ENCODE results near the gene FOXK1. TPM values are rescaled to one million over a fixed set of nuclear protein-coding genes. Genes with fewer than 3 reads are reported as not detected.

The FOXK1 gene
- total RNA-seq, 1 donor from 2014 or later = 17.6 TPM

DNA sequence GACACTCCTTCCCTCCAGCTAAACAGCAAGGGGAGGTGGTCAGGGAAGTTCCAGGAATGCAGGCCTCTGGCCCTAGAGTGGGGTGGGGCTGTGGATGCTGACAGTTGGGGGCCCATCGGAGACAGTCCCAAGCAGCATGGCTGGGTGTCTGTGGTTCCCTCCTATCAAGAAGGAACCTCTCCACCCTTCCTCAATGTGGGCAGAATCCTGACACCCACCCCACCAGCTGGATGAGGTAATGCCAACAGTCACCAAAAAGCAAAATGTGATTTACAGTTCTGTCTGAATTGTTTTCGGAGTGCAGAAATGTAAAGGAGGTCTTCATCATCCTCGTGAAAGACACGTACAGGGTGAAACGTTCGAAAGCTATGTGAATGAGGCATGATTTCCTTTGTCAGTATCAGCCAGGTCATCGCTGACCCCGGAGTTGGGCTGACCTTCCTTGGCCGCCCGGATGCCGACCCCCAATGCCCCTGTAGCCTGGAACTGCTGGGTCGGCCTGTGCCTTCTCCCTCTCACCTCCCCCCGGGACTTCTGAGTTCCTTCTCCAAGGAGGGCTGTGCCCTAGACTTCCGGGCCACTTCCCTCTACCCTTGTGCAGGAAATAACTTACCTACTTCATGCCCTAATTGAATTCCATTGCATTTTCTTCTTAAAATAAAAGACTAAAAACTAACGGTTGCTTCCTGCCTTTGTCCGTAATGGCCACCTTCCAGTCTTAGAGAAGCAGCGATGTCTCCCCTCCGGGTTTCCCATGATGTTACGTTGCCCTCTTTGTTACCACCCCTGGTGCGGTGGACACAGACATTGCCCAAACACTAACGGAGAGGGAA, 24.5 kb downstream of the FOXK1 start:
- FAIRE-seq = no peak
- peaks cover 9% of the 10 kb centered on the region for H3K36me3 ChIP-seq (ENCODE audit: control insufficient read depth, insufficient read depth, low read length)
- H3K4me3 ChIP-seq (ENCODE audit: low read depth, low read length) = no peak overlapping the region
- H3K27me3 ChIP-seq (ENCODE audit: control insufficient read depth, insufficient read depth, low read length) = no peaks in the 10 kb centered on the region
- TF ChIP-seq, protein P1, sequence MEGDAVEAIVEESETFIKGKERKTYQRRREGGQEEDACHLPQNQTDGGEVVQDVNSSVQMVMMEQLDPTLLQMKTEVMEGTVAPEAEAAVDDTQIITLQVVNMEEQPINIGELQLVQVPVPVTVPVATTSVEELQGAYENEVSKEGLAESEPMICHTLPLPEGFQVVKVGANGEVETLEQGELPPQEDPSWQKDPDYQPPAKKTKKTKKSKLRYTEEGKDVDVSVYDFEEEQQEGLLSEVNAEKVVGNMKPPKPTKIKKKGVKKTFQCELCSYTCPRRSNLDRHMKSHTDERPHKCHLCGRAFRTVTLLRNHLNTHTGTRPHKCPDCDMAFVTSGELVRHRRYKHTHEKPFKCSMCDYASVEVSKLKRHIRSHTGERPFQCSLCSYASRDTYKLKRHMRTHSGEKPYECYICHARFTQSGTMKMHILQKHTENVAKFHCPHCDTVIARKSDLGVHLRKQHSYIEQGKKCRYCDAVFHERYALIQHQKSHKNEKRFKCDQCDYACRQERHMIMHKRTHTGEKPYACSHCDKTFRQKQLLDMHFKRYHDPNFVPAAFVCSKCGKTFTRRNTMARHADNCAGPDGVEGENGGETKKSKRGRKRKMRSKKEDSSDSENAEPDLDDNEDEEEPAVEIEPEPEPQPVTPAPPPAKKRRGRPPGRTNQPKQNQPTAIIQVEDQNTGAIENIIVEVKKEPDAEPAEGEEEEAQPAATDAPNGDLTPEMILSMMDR (IDR thresholded peaks at IDR 0.05; ENCODE audit: insufficient read depth, low read length, severe bottlenecking) = no peak
- no peak for DNase-seq (ENCODE audit: low read depth)

DNA sequence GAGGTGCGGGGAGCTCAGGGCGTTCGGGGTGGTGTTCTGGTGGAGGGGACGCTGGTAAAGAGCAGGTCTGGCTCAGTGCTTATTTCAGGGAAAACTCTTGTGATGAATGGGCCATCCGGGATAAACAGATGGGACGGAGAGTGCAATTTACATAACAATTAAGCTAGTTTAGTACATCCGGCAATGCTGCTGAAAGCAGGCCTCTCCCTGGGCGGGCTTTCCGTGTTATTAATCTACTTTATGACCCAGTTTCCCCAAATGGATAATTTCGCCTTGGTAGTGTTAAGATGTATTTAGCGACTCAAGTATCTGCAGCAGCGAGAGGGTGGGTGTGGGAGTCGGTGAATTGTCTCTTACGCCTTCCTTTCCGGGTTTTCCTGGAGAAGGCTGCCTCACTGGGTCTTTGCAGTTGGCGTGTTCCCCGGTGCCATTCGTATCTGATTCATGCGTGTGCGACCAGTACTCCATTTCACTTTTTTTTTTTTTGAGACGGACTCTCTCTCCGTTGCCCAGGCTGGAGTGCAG, 25.2 kb downstream of the FOXK1 start:
- no peak overlapping the region for H3K4me3 ChIP-seq (ENCODE audit: low read depth, low read length)

DNA sequence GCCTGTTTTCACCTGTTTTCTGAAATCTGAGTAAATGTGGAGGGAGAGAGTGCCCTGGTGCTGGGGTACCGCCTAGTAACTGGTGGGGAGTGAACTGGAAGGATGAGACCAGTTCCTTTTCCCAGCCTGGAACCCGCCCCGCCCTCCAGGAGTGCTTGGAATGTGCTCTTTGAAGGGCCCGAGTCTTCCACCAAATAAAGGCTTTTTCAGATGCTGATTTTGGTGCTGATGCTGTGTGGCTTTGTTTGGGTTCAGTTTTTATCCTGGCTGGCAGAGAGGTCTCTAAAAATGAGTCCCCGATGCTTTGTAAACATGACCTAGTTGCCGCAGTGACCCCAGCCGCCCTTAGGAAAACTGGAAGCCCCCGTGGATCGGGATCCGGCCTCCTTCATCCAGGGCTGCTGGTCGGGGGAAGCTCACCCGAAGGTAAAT, 25.9 kb downstream of the FOXK1 start:
- TF ChIP-seq, protein P1 (IDR thresholded peaks at IDR 0.05; ENCODE audit: insufficient read depth, low read length, severe bottlenecking) = no peak
- no peaks in the 10 kb centered on the region for H3K27me3 ChIP-seq (ENCODE audit: control insufficient read depth, insufficient read depth, low read length)
- H3K36me3 ChIP-seq (ENCODE audit: control insufficient read depth, insufficient read depth, low read length) = peaks cover 9% of the 10 kb centered on the region
- DNase-seq (ENCODE audit: low read depth) (no peak), FAIRE-seq (no peak)
- no peak overlapping the region for H3K4me3 ChIP-seq (ENCODE audit: low read depth, low read length)

More for the DNA sequence above, 25.2 kb downstream of the FOXK1 start:
- DNase-seq (ENCODE audit: low read depth) = no peak
- H3K27me3 ChIP-seq (ENCODE audit: control insufficient read depth, insufficient read depth, low read length) = no peaks in the 10 kb centered on the region
- H3K36me3 ChIP-seq (ENCODE audit: control insufficient read depth, insufficient read depth, low read length) = peaks cover 9% of the 10 kb centered on the region
- FAIRE-seq = no peak
- TF ChIP-seq, protein P1 (IDR thresholded peaks at IDR 0.05; ENCODE audit: insufficient read depth, low read length, severe bottlenecking) = no peak

DNA sequence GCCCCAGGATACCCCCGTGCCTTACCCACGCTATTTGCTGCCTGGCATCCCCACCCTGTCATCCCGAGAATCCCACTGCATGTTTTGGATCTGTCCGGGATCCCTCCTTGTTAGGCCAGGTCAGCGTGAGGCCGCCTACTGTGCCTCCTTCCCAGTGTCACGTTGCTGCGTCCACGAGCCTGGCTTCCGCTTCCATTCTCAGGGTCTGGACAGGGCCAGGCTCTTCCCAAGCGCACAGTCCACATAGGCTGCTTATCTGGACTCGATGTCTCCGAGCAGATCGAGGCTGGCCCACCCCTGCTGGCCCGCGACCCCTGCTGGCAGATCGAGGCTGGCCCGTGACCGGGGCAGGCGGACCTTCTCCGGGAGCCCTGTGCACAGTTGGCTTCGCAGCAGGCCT, 27.1 kb downstream of the FOXK1 start:
- DNase-seq (ENCODE audit: low read depth) (no peak), FAIRE-seq (no peak)
- TF ChIP-seq, protein P1 (IDR thresholded peaks at IDR 0.05; ENCODE audit: insufficient read depth, low read length, severe bottlenecking) = no peak
- H3K4me3 ChIP-seq (ENCODE audit: low read depth, low read length) = no peak overlapping the region
- H3K36me3 ChIP-seq (ENCODE audit: control insufficient read depth, insufficient read depth, low read length) = peaks cover 9% of the 10 kb centered on the region
- H3K27me3 ChIP-seq (ENCODE audit: control insufficient read depth, insufficient read depth, low read length) = no peaks in the 10 kb centered on the region

DNA sequence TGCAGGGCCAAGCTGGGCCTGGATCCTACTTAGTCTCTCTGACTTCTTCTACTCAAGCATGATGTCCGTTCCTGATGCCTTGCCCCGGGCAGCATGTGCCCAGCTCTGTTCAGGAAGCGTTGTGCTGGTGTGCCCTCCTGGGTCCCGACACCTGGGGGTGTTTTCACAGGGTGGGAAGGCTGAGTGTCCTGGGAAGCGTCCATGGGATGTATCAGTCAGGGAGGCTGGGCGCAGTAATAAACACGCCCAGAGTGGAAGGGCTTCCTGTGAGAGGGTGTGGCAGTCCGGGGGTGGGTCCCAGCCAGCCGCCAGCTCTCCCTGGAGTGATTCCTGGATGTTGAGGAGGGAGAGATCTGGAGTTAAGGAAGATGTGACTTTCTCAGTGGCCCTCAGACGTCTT, 29.0 kb downstream of the FOXK1 start:
- peaks cover 9% of the 10 kb centered on the region for H3K36me3 ChIP-seq (ENCODE audit: control insufficient read depth, insufficient read depth, low read length)

More for the DNA sequence above, 29.0 kb downstream of the FOXK1 start:
- no peaks in the 10 kb centered on the region for H3K27me3 ChIP-seq (ENCODE audit: control insufficient read depth, insufficient read depth, low read length)
- no peak for DNase-seq (ENCODE audit: low read depth)
- TF ChIP-seq, protein P1 (IDR thresholded peaks at IDR 0.05; ENCODE audit: insufficient read depth, low read length, severe bottlenecking) = no peak
- no peak for FAIRE-seq
- H3K4me3 ChIP-seq (ENCODE audit: low read depth, low read length) = no peak overlapping the region

Measured in bronchial epithelial cell (primary cell).